ENCODE results near the gene TCF25.

TCF25 gene

DNA sequence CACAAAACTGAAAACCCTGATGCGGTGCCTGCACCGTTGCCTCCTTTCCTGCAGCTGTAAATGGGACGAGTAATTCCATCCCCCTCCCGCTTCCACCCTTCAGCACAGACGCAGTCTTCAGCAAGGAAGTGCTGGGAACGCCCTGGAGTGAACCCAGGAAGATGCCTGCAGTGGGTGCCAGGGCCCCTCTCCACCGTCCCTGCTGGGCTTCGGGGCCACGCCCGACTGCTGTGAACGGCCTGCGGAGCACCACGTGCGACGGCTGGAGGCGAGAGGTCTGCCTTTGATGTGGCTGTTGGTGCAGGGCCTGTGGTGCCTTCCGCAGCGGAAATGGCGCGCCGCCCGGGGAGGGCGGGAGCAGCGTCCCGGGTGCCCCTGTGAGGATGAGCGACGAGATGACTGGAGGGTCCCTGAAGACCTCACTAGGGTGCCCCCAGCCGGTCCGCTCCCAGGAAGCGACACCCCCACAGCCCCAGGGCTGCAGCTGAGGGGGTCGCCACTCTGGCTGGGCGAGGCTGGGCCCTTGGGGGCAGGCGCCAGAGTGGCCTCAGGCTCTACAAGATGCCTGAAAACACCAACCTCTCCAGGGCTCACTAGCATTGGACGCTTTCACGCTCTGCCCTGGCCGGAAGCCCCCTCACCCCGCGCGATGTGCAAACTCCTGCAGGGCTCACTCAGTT is 44.5 kb downstream of the TCF25 start:
- Histone ChIP-seq H3K9me3 (no peaks in the 10 kb centered on the region), H3K36me3 (peaks cover 0 to 7% (median 0%) of the 10 kb centered on the region in 3 donors), H3K4me3 (peak overlapping the region; percentile 23 to 38), H3K4me1 (peaks cover 0 to 40% (median 34%) of the 10 kb centered on the region in 4 donors), H3K27me3 (peaks cover 0 to 45% of the 10 kb centered on the region in 2 donors), H3K27ac (no peak overlapping the region)
- TF ChIP-seq CTCF (IDR thresholded peaks at IDR 0.05): no peak
- DNase-seq: peak in 1 of 2 donors; percentile 80
- intact Hi-C loops (cut with DNase I; ENCODE audit: low total_unique reads): no loop called here

DNA sequence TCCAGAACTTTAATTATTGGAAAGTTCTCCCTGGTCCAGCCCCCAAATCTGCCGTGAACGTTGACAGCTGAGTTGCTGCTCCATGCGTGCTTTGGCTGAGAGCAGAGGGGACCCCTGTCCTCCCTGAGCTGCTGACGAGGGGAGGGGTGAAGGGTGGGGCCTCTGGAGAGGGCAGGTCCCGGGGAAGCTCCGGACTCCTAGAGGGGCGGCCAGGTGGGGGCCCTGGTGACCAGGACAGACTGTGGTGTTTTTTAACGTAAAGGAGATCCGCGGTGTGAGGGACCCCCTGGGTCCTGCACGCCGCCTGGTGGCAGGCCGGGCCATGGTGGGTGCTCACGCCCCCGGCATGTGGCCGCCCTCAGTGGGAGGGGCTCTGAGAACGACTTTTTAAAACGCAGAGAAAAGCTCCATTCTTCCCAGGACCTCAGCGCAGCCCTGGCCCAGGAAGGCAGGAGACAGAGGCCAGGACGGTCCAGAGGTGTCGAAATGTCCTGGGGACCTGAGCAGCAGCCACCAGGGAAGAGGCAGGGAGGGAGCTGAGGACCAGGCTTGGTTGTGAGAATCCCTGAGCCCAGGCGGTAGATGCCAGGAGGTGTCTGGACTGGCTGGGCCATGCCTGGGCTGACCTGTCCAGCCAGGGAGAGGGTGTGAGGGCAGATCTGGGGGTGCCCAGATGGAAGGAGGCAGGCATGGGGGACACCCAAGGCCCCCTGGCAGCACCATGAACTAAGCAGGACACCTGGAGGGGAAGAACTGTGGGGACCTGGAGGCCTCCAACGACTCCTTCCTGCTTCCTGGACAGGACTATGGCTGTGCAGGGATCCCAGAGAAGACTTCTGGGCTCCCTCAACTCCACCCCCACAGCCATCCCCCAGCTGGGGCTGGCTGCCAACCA is 45.3 kb downstream of the TCF25 start, which contains the start of gene MC1R:
Gene MC1R, plus strand, starts transcription at position 410 of the 895 bp plus-strand sequence. Its CDS starts 397 bp downstream, at position 807.
- no peak for TF ChIP-seq CTCF (IDR thresholded peaks at IDR 0.05)
- Histone ChIP-seq H3K27ac (no peak within 1 kb of the TSS), H3K9me3 (no peaks in the 10 kb centered on the region), H3K4me1 (peaks cover 0 to 48% (median 40%) of the 10 kb centered on the region in 4 donors), H3K36me3 (no peaks in the 10 kb centered on the region), H3K27me3 (peaks cover 0 to 53% of the 10 kb centered on the region in 2 donors), H3K4me3 (peak within 1 kb of the TSS; percentile 23 to 38)
- intact Hi-C loops (cut with DNase I; ENCODE audit: low total_unique reads): no loop called here
- DNase-seq: no peak

DNA sequence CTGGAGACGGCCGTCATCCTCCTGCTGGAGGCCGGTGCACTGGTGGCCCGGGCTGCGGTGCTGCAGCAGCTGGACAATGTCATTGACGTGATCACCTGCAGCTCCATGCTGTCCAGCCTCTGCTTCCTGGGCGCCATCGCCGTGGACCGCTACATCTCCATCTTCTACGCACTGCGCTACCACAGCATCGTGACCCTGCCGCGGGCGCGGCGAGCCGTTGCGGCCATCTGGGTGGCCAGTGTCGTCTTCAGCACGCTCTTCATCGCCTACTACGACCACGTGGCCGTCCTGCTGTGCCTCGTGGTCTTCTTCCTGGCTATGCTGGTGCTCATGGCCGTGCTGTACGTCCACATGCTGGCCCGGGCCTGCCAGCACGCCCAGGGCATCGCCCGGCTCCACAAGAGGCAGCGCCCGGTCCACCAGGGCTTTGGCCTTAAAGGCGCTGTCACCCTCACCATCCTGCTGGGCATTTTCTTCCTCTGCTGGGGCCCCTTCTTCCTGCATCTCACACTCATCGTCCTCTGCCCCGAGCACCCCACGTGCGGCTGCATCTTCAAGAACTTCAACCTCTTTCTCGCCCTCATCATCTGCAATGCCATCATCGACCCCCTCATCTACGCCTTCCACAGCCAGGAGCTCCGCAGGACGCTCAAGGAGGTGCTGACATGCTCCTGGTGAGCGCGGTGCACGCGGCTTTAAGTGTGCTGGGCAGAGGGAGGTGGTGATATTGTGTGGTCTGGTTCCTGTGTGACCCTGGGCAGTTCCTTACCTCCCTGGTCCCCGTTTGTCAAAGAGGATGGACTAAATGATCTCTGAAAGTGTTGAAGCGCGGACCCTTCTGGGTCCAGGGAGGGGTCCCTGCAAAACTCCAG is 46.4 kb downstream of the TCF25 start:
- no peak for DNase-seq
- Histone ChIP-seq H3K27me3 (peaks cover 0 to 64% of the 10 kb centered on the region in 2 donors), H3K36me3 (no peaks in the 10 kb centered on the region), H3K27ac (no peak overlapping the region), H3K9me3 (no peaks in the 10 kb centered on the region), H3K4me1 (peaks cover 0 to 52% (median 46%) of the 10 kb centered on the region in 4 donors), H3K4me3 (no peak overlapping the region)
- intact Hi-C loops (cut with DNase I; ENCODE audit: low total_unique reads): no loop called here
- no peak for TF ChIP-seq CTCF (IDR thresholded peaks at IDR 0.05)

DNA sequence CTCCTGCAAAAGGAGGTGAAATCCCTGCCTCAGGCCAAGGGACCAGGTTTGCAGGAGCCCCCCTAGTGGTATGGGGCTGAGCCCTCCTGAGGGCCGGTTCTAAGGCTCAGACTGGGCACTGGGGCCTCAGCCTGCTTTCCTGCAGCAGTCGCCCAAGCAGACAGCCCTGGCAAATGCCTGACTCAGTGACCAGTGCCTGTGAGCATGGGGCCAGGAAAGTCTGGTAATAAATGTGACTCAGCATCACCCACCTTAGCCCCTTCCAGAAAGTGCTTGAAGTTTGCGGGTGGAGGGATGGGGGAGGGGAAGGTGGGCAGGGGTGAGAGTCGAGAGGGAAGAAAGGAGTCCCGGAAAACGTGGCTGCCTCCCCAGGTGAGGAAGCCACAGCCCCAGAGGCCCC is 47.3 kb downstream of the TCF25 start:
- no peak for TF ChIP-seq CTCF (IDR thresholded peaks at IDR 0.05)
- peaks cover 0 to 72% of the 10 kb centered on the region in 2 donors for H3K27me3 ChIP-seq
- no peaks in the 10 kb centered on the region for H3K36me3 ChIP-seq
- intact Hi-C loops (cut with DNase I; ENCODE audit: low total_unique reads): no loop called here
- H3K4me3 ChIP-seq: no peak overlapping the region
- DNase-seq: no peak
- no peaks in the 10 kb centered on the region for H3K9me3 ChIP-seq
- H3K27ac ChIP-seq: no peak overlapping the region
- peaks cover 0 to 56% (median 50%) of the 10 kb centered on the region in 4 donors for H3K4me1 ChIP-seq

GRCh38 chr16:89921131-89921701 is 47.8 kb downstream of the TCF25 start:
- no peak for DNase-seq
- peak overlapping the region in 1 of 2 donors; percentile 56 for H3K4me3 ChIP-seq
- intact Hi-C loops (cut with DNase I; ENCODE audit: low total_unique reads): no loop called here

More at GRCh38 chr16:89921131-89921701, 47.8 kb downstream of the TCF25 start:
- no peak overlapping the region for H3K27ac ChIP-seq
- peaks cover 0 to 61% (median 55%) of the 10 kb centered on the region in 4 donors for H3K4me1 ChIP-seq
- TF ChIP-seq CTCF (IDR thresholded peaks at IDR 0.05): no peak
- H3K9me3 ChIP-seq: no peaks in the 10 kb centered on the region
- H3K36me3 ChIP-seq: no peaks in the 10 kb centered on the region
- peaks cover 0 to 77% of the 10 kb centered on the region in 2 donors for H3K27me3 ChIP-seq

All from tibial artery (tissue), 4 donors.